ENCODE measurements around the gene KCTD16.

KCTD16 gene

DNA sequence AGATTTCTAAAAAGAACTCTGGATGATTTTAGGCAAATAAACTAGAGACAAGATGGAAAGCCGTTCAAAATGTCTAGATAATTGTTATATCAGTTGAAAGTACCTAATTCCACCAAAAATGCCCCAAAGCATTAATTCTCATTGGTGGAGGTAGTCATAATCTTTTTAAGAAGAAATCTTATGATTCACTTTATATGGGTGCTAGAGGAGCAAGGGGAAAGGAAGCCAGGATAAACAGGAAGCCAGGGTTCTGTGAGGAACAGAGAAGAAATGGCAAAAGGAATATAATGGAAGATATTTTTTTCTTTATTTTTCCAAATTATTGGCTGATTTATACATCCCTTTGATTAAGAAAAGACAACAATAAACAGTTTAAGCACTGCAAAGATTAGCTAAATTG, 8.0 kb upstream of the KCTD16 start:
- FAIRE-seq (no peak), DNase-seq (ENCODE audit: insufficient read length, low spot score) (no peak)

DNA sequence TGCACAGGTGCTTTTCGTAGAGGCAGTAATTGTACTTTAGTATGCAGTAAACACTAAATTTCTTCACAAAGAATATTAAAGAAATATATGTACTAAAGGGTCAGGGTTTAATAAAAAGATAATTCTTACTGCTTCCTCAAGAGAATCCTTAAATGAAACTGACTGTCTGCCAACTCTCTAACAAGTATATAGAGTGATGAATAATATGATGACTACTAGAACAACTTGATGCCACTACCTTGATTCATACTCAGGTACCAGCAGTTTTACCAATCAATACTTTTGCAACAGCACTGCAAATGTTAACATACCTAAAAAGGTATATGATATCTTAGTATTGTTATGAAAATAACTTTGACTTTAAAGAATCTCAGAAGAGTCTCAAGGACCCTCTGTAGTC, 4.0 kb upstream of the KCTD16 start:
- FAIRE-seq, result no peak

DNA sequence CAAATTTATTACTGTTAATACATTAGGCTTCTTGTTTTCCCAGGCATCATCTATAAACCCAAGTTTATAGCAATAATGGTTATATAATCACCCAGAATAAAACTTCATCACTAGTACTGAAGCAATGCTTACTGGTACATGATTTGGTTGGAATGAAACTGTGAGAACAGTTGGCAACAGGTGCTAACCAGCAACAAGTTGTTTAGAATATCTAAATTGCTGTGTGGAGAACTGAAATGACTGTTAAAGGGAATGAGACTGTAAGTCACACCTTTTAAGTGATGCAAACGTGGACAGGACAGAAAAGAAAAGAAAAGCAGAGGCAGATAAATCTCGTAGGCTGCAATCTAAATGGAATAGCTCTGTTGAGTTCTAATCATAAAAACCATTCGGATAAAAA, 2.7 kb upstream of the KCTD16 start:
- DNase-seq (ENCODE audit: insufficient read length, low spot score) (no peak), FAIRE-seq (no peak)

More for the DNA sequence above, 4.0 kb upstream of the KCTD16 start:
- no peak for DNase-seq (ENCODE audit: insufficient read length, low spot score)

DNA sequence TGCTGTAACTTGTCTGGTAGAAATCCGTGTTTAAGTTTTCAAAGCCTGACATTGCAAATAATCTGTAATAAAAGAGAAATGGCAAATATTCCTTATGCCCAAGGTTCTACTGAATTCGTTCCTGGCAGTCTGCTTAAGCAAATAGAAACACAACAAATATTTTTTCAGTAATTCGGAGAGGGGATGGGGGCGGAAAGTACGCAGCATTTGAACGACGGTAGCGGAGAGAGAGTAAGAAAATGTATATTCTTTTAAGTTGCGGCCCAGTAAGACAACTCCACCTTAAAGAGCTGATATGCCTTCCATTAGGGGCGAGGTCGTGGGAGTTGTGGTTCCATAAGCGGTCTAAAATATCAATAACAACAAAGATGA, 783 bp upstream of the KCTD16 start:
- DNase-seq (ENCODE audit: insufficient read length, low spot score) (no peak), FAIRE-seq (no peak)

DNA sequence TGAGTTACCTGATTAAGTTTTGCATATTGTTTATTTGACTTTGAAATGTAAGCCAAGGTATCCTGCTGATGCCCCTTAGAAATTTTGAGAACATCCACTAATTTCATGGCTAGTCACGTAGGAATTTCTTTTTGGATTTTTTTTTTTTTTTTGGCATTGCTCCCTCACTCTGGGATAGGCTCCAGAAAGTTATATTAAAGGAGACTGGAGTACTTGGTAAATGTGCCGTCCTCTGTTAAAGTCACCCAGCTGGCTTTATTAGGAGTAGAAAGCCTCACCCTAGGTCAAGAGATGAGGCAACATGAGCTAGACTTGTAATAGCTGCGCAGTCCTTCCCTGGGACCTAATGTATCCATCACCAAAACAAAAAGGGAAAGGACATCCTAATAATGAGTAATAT, 3.1 kb downstream of the KCTD16 start:
- FAIRE-seq, result no peak

DNA sequence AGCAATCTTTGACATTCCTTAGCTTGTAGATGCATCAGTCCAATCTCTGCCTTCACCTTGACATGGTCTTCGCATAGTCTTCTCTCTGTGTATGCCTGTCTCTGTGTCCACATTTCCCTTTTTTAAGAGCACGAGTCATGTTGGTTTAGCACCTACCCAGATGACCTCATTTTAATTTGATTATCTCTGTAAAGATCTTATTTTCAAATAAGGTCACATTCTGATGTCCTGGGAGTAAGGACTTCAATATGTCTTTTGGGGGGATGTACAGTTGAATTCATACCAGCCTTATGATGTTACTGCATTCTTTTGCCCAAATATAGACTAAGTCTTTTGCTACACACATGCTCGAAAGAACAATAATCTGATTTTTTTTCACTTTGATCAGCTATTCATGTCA, 6.9 kb downstream of the KCTD16 start:
- DNase-seq (ENCODE audit: insufficient read length, low spot score) (no peak), FAIRE-seq (no peak)

More for the DNA sequence above, 3.1 kb downstream of the KCTD16 start:
- no peak for DNase-seq (ENCODE audit: insufficient read length, low spot score)

DNA sequence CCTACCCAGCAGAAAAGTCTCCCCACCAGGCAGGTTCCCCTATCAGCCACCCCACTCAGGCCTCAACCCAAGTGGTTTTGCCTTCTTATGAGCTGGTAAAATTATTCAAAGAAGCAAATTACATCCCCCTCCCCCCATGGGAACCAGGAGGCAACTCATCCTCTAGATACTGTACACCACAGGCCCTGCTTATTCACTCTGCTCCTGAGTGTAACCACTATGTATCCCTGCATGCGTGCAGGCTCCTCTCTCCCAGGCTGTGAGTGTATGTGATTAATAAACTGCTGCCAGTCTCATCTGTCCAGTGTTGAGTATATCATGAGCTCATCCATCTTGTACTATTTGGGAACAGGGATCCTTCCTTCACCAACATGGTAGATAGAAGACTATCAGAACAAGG, 8.6 kb downstream of the KCTD16 start:
- FAIRE-seq (no peak), DNase-seq (ENCODE audit: insufficient read length, low spot score) (no peak)

DNA sequence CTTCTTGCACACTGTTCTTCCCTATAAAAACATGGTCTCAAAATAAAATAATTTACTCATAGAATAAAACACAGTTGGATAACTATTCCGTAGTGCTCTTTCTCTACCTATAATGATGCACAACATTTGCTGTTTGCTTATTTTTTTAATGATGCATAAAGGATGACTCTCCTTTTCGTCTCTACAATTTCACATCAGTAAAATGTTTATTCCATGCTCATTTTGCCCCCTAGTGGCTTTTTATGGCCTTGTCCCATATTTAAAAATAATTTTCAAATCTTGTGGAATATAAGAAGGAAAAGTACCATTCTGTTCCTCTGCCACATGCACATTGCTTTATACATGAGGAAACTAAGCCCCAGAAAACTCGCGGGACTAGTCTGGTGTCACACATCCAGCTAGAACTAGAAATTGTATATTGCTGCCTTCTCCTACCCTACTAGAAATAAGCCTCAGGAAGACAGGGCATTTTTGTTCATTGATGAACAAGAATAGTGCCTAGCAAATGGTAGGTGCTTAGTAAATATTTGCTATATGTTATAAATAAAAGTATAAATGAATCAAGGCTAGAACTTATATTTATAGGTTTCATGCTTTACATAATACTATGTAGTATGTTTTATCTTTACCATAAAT, 12.7 kb downstream of the KCTD16 start:
- no peak for DNase-seq (ENCODE audit: insufficient read length, low spot score)
- no peak for FAIRE-seq

DNA sequence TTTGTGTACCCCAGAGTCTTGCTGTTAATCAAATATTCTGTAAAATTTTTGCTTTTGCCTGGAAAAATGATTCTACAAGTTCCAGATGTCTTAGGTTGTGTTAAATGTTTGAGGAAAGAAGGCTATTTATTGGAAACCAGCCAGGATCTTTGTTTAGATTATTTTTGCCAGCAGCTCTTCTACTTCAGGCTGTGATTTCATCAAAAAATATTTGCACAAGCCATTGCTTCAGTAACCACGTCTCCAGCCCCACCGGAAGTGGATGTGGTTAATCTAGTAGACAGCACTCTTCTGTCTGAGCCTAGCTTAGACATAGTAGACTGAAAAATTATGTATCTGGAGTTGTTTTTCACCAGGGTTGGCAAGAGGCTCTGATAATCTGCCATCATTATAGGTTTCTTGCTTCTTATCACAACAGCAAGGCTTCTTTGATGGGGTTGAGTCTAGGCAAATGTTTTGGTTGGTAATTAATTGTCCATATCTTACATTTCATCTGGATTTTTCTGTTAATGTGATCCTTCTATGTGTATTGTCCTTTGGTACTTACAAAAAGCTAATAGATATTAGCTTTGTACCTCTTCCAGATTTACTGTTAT, 17.1 kb downstream of the KCTD16 start:
- FAIRE-seq (no peak), DNase-seq (ENCODE audit: insufficient read length, low spot score) (peak; percentile 45)

DNA sequence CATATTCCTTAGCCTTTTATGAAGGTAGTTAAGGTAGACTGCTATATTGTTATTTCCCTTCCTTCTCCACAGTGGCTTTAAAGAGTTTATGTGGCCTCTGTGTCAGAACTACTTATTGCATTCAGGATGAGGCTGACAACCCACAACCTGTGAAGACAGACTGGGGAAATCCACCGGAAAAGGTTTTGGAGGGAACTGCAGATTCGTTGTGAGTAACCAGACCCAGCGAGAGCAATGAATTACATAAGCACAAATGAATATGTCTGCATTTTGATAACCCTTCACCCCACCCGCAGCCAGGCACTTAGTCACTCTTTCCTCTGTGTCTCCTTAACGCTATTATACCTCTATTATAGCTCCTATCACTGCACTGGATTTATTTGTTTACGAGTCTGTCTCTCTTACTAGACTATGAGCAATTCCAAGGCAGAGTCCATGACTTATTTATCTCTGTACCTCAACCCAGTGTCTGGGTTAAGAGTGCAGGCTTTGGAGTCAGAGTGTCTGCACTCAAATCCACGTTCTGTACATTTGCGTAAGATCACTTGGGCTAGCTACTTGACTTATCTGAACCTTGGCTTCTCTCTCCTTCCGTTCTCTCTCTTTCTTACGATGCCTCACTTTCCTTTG, 19.2 kb downstream of the KCTD16 start:
- DNase-seq (ENCODE audit: insufficient read length, low spot score) (no peak), FAIRE-seq (peak; percentile 38)

DNA sequence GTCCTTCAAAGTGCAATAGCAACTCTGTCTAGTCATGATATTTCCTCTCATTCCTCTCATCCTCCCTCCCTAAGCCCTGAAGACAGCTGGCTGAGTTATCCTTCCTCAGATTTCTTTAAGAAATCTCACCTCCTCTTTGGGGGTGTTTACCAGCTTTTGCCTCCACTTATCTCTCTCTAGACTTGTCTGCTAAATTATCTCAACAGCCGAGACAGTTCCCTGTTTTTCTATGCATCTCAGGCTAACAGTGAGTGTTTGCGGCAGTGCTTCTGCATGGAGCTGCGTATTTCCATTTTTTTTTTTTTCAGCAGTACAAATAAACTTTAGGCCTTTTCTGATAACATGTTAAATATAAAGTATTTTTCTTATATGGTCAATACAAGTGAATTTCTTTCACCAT, 20.9 kb downstream of the KCTD16 start:
- FAIRE-seq (no peak), DNase-seq (ENCODE audit: insufficient read length, low spot score) (no peak)

DNA sequence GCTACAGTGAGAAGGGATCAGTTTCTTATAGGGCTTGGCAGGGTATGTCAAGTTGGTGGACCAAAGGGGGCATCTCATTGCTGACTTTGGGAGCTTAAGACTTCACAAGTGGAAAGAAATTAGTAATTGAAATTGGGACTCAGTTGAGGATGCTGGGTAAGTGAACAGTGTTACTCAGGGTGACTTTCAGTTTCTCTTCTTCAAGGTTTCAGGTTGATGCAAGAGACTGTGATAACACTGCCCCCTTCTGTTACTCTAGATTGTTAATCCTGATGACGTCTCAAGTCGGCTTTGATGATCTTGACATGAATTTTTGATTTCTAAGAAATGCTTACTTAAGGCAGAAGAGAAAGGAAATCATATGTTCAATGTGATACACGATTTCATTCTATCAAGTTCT, 21.3 kb downstream of the KCTD16 start:
- peak; percentile 59 for DNase-seq (ENCODE audit: insufficient read length, low spot score)
- no peak for FAIRE-seq

DNA sequence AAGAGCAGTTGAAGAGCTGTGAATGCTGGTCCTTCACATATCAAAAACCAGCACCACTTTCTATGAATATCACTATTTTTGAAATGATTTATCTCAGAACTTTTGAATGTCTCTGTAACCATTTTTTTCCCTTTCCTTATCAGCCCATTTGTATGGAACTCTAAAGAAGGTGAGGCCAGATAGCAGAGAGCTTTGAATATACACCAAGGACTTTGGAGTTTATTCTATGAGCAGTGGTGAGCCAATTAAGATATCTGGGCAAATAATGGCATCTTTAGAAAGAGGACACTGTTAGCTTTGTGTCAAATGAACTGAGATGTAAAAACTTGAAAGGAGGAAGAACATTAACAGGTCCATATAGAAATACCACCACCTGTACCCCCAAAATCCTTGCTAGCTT, 22.0 kb downstream of the KCTD16 start:
- FAIRE-seq (no peak), DNase-seq (ENCODE audit: insufficient read length, low spot score) (no peak)

DNA sequence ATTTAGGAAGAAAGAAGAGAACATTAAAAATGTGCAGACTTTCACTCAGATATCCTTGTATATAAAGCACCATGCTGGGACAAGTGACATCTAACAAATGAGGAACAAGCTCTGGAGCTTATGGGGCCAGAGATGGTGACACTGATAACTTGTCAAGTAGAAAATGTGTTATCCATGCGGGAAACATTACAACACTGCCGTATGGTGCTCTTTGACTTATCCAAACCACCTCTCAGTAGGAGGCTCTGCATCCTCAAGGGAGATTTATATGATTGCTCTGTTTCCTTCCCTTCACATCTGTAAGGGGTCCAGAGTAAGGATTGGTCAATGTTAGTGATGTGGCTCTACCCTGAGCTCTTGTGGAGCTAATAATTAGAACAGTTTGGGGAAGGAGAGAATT, 23.5 kb downstream of the KCTD16 start:
- no peak for DNase-seq (ENCODE audit: insufficient read length, low spot score)
- no peak for FAIRE-seq

DNA sequence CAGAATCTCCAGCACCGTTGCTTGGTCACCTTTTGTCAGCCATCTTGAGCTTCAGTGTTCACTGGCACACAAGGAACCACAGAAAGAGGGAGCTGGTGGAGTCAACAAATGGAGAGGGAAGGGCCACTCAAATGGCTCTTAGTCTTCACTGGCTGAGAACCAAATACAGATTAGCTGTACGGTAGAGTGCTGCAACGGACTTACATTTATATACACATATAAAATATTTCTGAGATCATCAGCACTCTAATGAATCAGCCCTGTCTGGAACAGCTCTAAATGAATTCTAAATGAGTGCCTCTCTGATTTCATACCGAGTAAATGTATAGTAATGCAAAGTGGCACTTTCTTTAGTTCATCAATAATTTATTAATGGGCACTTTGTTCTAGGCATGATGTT, 24.8 kb downstream of the KCTD16 start:
- FAIRE-seq, result no peak
- no peak for DNase-seq (ENCODE audit: insufficient read length, low spot score)

DNA sequence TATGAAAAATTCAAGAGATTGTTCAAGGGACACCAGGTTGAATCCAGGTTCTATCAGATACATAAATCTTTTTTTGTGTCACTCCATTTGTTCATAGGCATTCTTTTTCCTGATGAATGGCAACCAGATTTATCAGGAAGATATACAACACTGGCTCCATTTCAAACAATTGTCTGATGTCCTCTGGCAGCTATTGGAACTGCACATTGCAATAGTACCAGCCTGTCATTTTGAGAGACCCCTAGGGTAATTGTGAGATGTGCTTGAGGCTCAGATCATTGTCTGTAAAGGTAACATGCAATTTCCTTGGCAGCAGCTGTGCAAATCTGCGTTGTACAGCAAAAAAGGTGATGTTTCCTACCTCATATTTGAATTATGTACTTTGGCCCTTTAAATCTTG, 25.9 kb downstream of the KCTD16 start:
- DNase-seq (ENCODE audit: insufficient read length, low spot score) (no peak), FAIRE-seq (no peak)

DNA sequence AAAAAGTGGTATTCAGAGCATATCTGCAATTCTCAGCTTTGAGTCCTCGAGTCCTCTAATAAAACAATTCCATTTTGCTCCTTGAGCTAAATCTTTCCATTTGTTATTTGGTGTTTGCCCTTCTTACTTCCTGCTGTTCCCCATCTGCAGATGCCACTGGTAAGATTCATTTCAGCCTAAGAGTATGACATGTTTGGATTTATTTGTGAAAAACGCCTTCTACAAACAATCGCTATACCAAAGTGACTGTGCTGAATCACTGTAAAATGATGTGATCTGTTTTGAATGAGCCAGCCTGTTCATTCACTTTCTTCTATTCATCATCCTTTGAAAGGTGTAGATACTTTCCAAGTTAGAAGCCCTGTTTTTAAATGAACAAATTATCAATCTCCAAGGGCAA, 27.7 kb downstream of the KCTD16 start:
- DNase-seq (ENCODE audit: insufficient read length, low spot score) (no peak), FAIRE-seq (no peak)

DNA sequence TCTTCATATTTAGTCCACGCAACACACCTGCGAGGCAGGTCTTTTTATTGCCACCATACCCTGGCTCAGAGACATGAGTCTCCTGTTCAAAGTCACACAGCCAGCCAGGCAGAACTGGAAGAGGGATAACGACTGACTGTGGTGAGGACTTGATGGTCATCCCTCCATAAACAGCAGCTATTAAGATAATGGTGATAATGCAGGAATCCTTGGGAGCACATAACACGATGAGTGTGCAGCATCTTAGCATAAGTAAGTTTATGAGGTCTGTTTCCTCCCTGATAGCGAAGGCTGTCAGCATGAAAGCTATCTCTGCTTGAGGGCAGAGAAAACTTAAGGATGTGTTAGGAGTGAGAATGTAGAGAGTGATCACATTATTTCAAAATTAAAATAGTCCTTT, 30.9 kb downstream of the KCTD16 start:
- no peak for FAIRE-seq
- no peak for DNase-seq (ENCODE audit: insufficient read length, low spot score)

DNA sequence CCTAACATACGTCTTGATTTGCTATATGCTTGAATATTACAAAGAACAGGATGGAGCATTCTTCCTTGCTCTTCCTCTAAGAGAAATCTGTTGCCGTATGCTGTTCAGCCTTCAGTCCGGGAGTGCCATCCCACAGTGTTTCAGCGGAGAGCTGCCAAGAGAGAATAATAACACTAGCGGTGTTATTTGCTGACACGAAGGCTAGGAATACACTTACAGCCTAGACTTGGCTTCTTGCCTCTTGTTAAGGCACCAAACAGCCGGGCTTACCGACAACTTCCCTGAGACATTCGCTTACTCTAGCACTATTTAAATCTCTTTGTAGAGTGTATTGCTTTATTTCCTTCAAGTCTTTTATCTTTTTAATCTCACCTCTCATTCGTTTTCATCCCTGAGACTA, 31.4 kb downstream of the KCTD16 start:
- FAIRE-seq (no peak), DNase-seq (ENCODE audit: insufficient read length, low spot score) (no peak)

DNA sequence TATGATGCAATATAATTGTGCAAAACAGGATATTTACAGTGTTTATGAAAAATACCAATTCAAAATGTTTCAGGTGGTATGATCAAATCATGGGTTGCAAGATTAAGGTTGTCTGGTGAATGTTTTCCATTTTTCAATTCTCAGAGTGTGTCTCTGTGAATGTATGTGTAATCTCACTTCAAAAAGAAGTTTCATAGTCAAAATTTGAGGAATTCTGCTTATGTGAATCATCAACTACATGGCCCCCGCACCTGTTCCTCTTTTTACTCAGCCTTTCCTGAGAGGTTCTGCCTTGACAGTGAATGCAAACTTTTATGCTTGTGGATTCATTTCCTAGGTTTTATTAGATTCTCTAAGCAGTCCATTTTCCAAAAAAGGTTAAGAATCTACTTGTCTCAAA, 32.1 kb downstream of the KCTD16 start:
- DNase-seq (ENCODE audit: insufficient read length, low spot score) (no peak), FAIRE-seq (no peak)

DNA sequence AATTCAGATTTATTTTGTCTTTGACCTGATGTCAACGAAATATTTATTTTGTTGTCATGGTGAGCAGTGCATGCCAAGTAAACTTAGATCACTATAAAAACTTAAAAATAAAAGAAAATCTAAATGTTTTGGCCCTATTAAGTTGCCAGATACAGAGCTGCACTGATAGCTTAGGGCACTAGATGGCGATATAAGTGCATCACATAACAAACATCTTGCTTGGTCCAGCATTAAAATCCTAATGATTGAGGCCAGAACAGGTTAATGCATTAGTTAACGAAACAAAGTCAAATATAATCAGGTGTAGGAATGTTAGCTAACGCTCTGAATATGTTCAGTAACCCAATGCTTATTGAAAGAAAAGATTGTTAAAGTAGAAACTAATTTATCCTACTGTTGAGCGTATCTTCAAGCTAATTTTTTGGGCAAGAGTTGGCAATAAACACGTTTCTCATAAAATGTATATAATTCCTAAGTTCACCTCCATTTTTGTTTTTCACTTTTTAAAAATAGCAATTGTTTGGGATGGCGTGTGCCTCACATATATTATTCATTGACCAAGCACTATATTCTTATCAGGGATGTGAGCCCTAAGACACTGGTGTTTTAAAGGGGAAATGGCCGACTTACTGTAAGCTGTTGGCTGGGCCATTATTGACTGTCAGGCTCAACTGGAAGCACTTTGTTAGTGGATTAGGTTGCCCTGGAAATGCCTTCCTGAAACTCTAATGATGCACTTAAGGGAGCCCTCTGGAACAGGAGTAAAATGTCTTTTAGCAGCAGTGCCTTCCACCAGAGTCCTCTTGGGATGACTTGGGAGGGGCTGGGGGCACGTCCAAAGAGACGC, 33.3 kb downstream of the KCTD16 start:
- FAIRE-seq (peak; percentile 54), DNase-seq (ENCODE audit: insufficient read length, low spot score) (peak; percentile 29)

DNA sequence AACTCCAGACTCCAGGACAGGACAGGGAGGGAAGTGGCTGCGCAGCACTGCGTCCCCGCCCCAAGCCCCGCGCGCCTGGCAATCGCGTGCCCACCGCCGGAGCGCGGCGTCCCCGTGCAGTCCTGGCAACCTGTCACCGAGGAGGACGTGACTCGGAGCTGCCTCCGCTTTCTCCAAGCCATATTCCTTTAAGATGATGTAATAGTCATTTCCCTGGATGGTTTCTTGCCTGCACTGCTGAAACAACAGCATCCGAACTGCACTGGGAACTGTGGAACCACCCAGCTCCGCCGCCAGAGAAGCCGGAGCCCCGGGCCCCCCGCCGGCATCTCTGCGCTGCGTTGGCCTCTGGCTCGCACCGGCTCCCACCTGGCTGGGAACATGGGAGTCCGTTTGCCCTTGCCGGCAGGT, 34.5 kb downstream of the KCTD16 start:
- DNase-seq (ENCODE audit: insufficient read length, low spot score) (peak; percentile 55), FAIRE-seq (peak; percentile 86)
